Pancreas (tissue), 10 donors: ENCODE measurements around the gene DOK3. TPM values are rescaled to one million over a fixed set of nuclear protein-coding genes. Genes with fewer than 3 reads are reported as not detected.
"Not testable (repeated sequence)": the region's sequence is repeated elsewhere in the genome, so short reads cannot be mapped to it uniquely, and the experiment has no call there.

ENCODE experiments used
- ATAC-seq, 4 donors: fragments of 200-7000 bp; cut with Tn5 transposase; one replicate each; pipeline versions ENCODE4 v1.8.0 to v1.9.1; 2020; ENCODE audit warnings: mild to moderate bottlenecking in 4 of 4, moderate library complexity in 4 of 4
- DNase-seq, 6 donors: peaks; one replicate each; pipeline ENCODE4 v3.0.0-alpha.2; 2020
- FAIRE-seq: peaks from 2 replicates; lab custom pipeline; 2012; peaks lifted over from hg19 to GRCh38; lab: Jason Lieb, UNC
- H3K27ac ChIP-seq, 4 donors: fragments of 200-600 bp; sonication (generic); 1 replicate in 3 of 4; 2 replicates in 1 of 4; pipeline versions ENCODE4 v1.5.0 to v1.8.0; 2020
- H3K27me3 ChIP-seq, 4 donors: fragments of 200-600 bp; one replicate each; pipeline ENCODE4 v1.8.0; 2021
- H3K36me3 ChIP-seq, 3 donors: fragments of 200-600 bp; sonication (generic) in 1 of 3; one replicate each; pipeline versions ENCODE4 v1.5.0 to v1.8.0; 2020 to 2021
- H3K4me1 ChIP-seq, 3 donors: fragments of 200-600 bp; one replicate each; pipeline ENCODE4 v1.8.0; 2021
- H3K4me3 ChIP-seq, 4 donors: fragments of 200-600 bp; sonication (generic) in 2 of 4; one replicate each; pipeline versions ENCODE4 v1.5.0 to v1.8.0; 2020 to 2021
- H3K9me3 ChIP-seq, 4 donors: fragments of 200-600 bp; one replicate each; pipeline ENCODE4 v1.8.0; 2021
- CTCF ChIP-seq, 4 donors: fragments of 200-600 bp; sonication (generic) in 3 of 4; IDR thresholded peaks; one replicate each; pipeline versions ENCODE4 v1.5.0 to v1.8.0; 2021; ENCODE audit warnings: antibody characterized with exemption in 4 of 4
- WGBS, 2 donors: extraction: QIAGEN DNeasy Blood & Tissue Kit; methylation state at CpG; one replicate each; pipeline ENCODE4 v1.1.7; 2013; 5-methylcytosine and 5-hydroxymethylcytosine counted together
- intact Hi-C, 3 donors: fragments of 100-400 bp; cut with DNase I; formaldehyde crosslinking; loops; one replicate each; pipeline versions ENCODE4 v1.11.1 to v1.14.2; 2022
- polyA plus RNA-seq, 2 donors: library from polyadenylated mRNA; stranded (reverse); fragments of 200-250 nt; gene quantifications; one replicate each; pipeline ENCODE4 v1.2.3, GENCODE V29; 2013
- total RNA-seq, 6 donors: library from RNA; stranded (reverse); fragmentation: NEBNext Ultra II Directional in 4 of 6; extraction: Animal tissue kit (Norgen Biotek cat#: 25700) in 4 of 6; gene quantifications; one replicate each; pipeline versions ENCODE4 v1.2.1 to v1.2.4, GENCODE V29; 2021 to 2023
- donor health status: healthy with polysubstance abuse.
- donor health status: DM: no; HTN: no; CAD: no; lungs with moderate emphysema.
- donor health status: DM: no; HTN: no; CAD: no.
- donor health status: control.
- donor health status: control.
- donor health status: Bipolar disorder and iron deficiency.
- donor health status: DM: yes; HTN: yes; CAD: no.
- donor health status: DM: no; HTN: no; CAD: no.
- donor health status: DM: no; HTN: no; CAD: no.
- donor health status: DM: yes; HTN: yes; CAD: no.

DOK3 gene
- total and polyA plus RNA-seq, 8 donors: 0.98 to 11.4 (median 4.7) TPM

- FAIRE-seq (no peak), ATAC-seq (no peak), DNase-seq (no peak)
- intact Hi-C loops: no loop called here
- no peak overlapping the region for H3K4me3 ChIP-seq
- no peak for TF ChIP-seq CTCF (IDR thresholded peaks at IDR 0.05)
- H3K9me3 ChIP-seq: no peaks in the 10 kb centered on the region
- no peaks in the 10 kb centered on the region for H3K4me1 ChIP-seq
- no peak overlapping the region for H3K27ac ChIP-seq
- 97 to 100% methylated on average over 3 of the region's 3 CpGs for WGBS, 2 donors
- no peaks in the 10 kb centered on the region for H3K27me3 ChIP-seq
- no peaks in the 10 kb centered on the region for H3K36me3 ChIP-seq
Observed at GRCh38 chr5:177486256-177486655, 23.4 kb downstream of the DOK3 start.

- H3K36me3 ChIP-seq, DNase-seq, H3K4me3 ChIP-seq, H3K27ac ChIP-seq, H3K27me3 ChIP-seq, H3K9me3 ChIP-seq, FAIRE-seq, ATAC-seq, H3K4me1 ChIP-seq, intact Hi-C loops: not testable (repeated sequence)
- 96 to 98% methylated on average over 3 of the region's 3 CpGs for WGBS, 2 donors
Observed at GRCh38 chr5:177485753-177486152, 23.9 kb downstream of the DOK3 start.

GRCh38 chr5:177484902-177485549, 24.6 kb downstream of the DOK3 start:
- H3K9me3 ChIP-seq: no peaks in the 10 kb centered on the region
- H3K36me3 ChIP-seq: no peaks in the 10 kb centered on the region
- no peaks in the 10 kb centered on the region for H3K4me1 ChIP-seq
- FAIRE-seq (no peak), ATAC-seq (no peak), DNase-seq (peak in 1 of 6 donors; percentile 55)
- no peak for TF ChIP-seq CTCF (IDR thresholded peaks at IDR 0.05)
- intact Hi-C loops: no loop called here
- 80 to 82% methylated on average over 13 of the region's 13 CpGs for WGBS, 2 donors
- H3K27me3 ChIP-seq: no peaks in the 10 kb centered on the region
- no peak overlapping the region for H3K27ac ChIP-seq
- no peak overlapping the region for H3K4me3 ChIP-seq

- TF ChIP-seq CTCF (IDR thresholded peaks at IDR 0.05): no peak
- ATAC-seq (no peak), DNase-seq (peak in 1 of 6 donors; percentile 44), FAIRE-seq (no peak)
- Histone ChIP-seq H3K27ac (no peak overlapping the region), H3K36me3 (no peaks in the 10 kb centered on the region), H3K4me1 (peaks cover 0 to 3% (median 0%) of the 10 kb centered on the region in 3 donors), H3K9me3 (no peaks in the 10 kb centered on the region), H3K27me3 (no peaks in the 10 kb centered on the region), H3K4me3 (no peak overlapping the region)
- intact Hi-C loops: no loop called here
- 86 to 90% methylated on average over 22 of the region's 22 CpGs for WGBS, 2 donors
Observed at GRCh38 chr5:177483994-177484901, 25.4 kb downstream of the DOK3 start.

GRCh38 chr5:177483042-177483441, 26.6 kb downstream of the DOK3 start:
- ATAC-seq (no peak), DNase-seq (peak in 1 of 6 donors; percentile 35), FAIRE-seq (no peak)
- TF ChIP-seq CTCF (IDR thresholded peaks at IDR 0.05): no peak
- H3K27ac ChIP-seq: no peak overlapping the region
- H3K9me3 ChIP-seq: no peaks in the 10 kb centered on the region
- H3K4me1 ChIP-seq: peaks cover 0 to 3% (median 0%) of the 10 kb centered on the region in 3 donors
- intact Hi-C loops: no loop called here
- 92 to 96% methylated on average over 9 of the region's 9 CpGs for WGBS, 2 donors
- H3K4me3 ChIP-seq: no peak overlapping the region
- no peaks in the 10 kb centered on the region for H3K27me3 ChIP-seq
- no peaks in the 10 kb centered on the region for H3K36me3 ChIP-seq
